ENCODE results near the gene IGFBP2. TPM values are rescaled to one million over a fixed set of nuclear protein-coding genes. Genes with fewer than 3 reads are reported as not detected.

Gene IGFBP2
- total RNA-seq, 1 donor from 2014 or later = 10.1 TPM

DNA sequence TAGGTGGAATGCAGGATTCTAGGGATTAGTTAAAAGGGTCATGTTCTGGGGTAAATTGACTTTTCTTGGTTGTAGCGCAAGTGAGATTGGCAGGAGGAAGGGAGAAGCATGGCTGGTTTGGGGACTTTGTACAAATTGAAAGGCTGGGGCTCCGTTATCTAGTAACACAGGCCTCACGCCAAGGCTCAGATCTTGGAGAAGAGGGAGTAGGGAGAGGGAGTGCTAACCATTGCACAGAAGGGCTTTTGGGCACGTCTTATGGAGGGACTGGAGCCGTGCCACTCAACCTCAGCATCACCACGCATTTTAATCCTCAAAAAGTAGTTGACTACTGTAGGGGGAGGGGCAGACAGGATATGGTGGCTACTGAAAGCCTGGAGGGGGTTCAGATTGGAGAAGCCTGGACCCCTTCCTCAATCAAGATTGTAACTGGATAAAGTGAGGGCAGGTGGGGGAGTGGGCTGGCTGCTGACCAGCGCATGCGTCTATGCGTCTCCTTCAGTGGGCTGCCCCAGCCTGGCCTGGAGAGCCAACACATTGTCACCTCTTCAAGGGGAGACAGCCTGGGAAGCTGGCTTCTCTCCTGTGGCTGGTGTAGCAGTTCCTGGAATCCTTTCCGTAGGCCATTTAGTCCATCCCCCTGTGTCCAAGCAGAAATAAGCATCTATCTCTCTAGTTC, 47.9 kb downstream of the IGFBP2 start:
- intact Hi-C loops (cut with micrococcal nuclease) = loop anchor here (5.0 to 10.0 kb wide), 2 partner anchors 461 to 1314 kb away; no protein-coding TSS in a partner anchor

GRCh38 chr2:216681683-216682082, 48.5 kb downstream of the IGFBP2 start:
- intact Hi-C loops (cut with micrococcal nuclease) = loop anchor here (1.0 to 10.0 kb wide), 9 partner anchors 17 to 1313 kb away; no protein-coding TSS in a partner anchor

DNA sequence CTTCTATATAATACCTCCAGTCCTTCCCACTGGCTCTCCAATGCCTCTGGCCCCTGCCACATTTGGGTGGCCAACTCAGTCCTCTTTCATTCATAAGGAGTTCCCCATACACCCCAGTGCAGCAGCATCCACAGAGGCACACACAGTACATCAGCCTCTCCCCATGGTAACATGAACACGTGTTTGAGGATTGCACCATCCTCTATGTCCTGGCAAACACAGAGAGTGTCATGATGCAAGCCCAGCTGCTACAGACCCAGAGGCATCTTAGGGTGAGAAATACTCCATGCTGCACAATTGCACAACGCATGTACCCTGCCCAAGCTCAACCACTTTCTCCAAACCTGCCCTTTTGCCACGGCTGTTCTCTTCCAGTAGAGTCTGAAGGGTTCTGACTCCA, 50.6 kb downstream of the IGFBP2 start:
- intact Hi-C loops (cut with micrococcal nuclease) = loop anchor here (2.0 to 10.0 kb wide), 3 partner anchors 15 to 1311 kb away; no protein-coding TSS in a partner anchor

- intact Hi-C loops (cut with micrococcal nuclease) = loop anchor here (10.0 kb wide), 1 partner anchor 1309 kb away; no protein-coding TSS in a partner anchor
These were observed 52.2 kb downstream of the IGFBP2 start for GRCh38 chr2:216685327-216685875.

GRCh38 chr2:216687111-216687510, 53.9 kb downstream of the IGFBP2 start:
- intact Hi-C loops (cut with micrococcal nuclease) = loop anchor here (10.0 kb wide), 1 partner anchor 1308 kb away; no protein-coding TSS in a partner anchor

DNA sequence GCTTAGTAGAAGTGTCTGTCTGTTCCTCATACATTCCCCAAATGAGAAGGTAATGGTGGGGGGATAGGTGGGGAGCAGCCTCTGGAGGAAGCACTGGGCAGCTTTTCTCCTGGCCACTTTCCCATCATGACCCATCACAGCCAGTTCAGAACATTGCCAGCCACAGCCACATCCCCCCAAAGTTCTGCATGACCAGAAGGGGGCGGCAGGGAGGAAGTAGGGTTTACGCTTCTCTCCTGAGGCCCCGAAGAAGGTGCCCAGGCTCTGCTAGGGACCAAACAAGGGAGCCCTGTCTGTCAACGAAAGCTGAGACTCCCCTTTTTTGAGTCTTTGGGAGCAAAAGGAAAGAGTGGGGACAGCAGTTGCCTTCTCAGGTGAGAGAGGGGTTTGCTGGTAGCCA, 54.4 kb downstream of the IGFBP2 start:
- intact Hi-C loops (cut with micrococcal nuclease) = loop anchor here (10.0 kb wide), 1 partner anchor 1307 kb away; no protein-coding TSS in a partner anchor

GRCh38 chr2:216688731-216689340, 55.6 kb downstream of the IGFBP2 start:
- intact Hi-C loops (cut with micrococcal nuclease) = loop anchor here (10.0 kb wide), 1 partner anchor 1306 kb away; no protein-coding TSS in a partner anchor

GRCh38 chr2:216689397-216689796, 56.2 kb downstream of the IGFBP2 start:
- intact Hi-C loops (cut with micrococcal nuclease) = loop anchor here (10.0 kb wide), 1 partner anchor 1305 kb away; no protein-coding TSS in a partner anchor

DNA sequence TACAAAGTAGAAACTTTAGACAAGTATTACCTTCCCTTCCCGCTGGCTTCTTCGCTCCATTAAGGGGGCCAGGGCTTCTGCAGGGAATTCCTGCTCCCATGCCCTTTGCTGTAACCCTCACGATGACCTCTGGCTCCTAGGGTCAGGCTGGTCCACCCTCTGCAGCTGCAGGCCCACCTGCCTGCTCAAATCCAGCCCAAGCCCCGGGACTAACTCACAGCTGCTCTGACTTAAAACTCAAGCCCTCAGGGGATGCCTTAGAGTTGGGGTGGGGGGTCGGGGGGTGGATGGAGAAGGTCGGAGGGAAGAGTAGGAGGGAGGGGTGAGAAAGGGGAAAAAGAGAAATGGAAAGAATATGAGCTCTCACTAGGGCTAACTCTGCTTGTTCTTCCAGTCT, 57.2 kb downstream of the IGFBP2 start:
- intact Hi-C loops (cut with micrococcal nuclease) = loop anchor here (5.0 to 10.0 kb wide), 3 partner anchors 194 to 624 kb away; no protein-coding TSS in a partner anchor

DNA sequence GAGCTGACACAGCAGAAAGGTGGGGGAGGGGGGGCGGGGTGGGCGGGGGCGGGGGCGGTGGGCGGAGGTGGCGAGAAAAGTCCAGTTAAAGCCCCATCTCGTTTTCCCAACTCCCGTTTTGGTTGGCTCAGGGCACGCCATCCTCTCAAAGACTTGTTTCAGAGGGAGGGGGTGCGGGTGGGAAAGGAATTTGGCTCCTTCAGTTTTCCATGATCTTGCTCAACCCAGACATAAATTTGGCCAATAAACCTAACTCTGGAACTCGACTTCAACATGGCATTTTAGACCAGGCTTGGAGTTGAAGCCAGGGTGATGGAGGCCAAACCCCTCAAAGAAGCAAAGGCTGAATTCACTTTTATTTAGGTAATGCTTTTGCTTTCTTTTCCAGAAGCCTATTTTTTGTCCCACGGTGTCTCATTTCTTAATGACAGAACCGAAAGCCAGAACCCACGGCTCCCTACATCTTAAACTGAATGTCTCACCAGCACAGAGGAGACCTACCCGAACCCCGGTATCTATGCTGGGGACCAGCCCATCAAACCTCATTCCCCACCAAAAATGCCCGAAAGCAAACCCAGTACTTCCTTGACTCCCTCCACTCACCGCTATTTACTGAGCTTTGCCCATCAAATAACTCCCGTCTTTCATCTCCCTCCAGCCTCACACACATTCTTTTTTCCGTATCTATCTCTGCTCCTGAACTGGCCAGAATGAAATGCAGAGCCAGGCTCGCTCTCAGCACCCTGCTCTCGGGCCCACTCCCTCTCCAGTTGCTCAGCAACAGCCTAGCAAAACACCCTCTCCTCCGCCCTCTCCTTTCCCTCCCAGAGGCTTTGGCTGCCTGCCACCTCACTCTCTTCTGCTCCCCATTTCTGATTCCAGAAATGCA, 57.9 kb downstream of the IGFBP2 start:
- intact Hi-C loops (cut with micrococcal nuclease) = loop anchor here (5.0 to 10.0 kb wide), 3 partner anchors 194 to 624 kb away; no protein-coding TSS in a partner anchor

DNA sequence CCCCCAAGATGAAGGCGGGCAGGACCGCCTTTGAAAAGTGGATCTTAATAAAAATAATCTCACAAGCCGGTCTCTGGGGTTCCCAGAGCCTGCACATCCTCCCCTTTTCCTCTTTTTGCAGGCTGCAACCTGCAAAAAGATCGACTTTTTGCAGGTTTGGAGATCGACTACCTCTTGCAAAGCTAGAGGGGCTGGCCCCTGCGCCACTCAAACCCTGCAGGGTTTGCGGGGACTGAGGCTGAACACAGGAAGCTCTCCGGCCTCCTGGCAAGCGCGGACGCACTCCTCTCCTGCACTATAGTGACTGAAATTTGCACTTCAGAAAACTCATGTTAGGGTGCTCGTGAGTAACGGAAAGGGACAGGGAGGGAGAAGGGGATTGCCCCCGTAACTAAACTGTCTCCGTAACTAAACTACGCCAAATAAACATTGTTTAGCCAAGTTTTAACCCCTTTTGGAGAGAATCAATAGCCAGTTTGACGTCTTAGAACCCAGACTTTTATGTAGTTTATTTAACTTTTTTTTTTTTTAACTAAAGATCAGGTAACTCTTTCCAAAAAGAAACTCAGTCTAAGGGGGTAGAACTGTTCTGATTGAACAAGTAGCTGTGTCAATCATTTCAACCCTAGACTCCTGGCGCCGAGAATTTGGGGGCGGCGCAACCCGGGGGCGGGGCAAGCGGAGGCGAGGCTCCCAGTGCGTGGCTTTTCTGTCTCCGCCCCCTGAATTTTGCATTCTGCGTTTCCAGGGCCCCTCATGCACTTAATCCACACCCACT, 59.6 kb downstream of the IGFBP2 start:
- intact Hi-C loops (cut with micrococcal nuclease) = loop anchor here (2.0 to 10.0 kb wide), 6 partner anchors 164 to 1704 kb away; no protein-coding TSS in a partner anchor

DNA sequence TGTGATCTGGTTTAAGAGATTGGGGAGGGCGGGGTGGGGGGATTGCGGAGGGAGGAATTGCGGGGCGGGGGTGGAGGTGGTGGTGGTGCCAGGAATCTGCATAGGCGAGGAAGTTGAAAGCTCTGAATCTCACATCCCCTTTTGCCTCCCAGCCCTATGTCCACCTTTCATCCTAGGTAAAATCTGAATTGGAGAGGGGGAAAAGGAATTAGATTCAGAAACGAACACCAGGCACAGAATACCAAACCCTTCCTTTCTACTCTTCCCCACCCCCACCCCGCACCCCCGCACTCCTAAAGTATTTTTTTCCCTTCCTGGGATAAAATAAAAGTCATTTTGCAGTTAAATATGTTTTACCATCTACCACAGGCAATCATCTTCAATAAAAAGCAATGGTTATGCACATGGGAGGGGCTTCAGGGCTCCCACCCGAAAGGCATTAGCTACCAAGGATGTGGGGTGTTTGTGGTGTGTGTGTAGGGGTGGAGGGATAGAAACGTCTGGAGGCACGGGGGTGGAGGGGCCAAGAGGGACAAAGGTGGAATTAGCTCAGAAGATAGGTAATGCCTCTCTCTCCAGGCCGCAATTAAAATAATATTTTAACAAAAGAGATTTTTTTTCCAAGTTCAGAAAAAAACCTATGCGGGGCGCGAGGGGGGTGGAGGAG, 60.3 kb downstream of the IGFBP2 start:
- intact Hi-C loops (cut with micrococcal nuclease) = loop anchor here (2.0 to 10.0 kb wide), 6 partner anchors 163 to 1703 kb away; no protein-coding TSS in a partner anchor

DNA sequence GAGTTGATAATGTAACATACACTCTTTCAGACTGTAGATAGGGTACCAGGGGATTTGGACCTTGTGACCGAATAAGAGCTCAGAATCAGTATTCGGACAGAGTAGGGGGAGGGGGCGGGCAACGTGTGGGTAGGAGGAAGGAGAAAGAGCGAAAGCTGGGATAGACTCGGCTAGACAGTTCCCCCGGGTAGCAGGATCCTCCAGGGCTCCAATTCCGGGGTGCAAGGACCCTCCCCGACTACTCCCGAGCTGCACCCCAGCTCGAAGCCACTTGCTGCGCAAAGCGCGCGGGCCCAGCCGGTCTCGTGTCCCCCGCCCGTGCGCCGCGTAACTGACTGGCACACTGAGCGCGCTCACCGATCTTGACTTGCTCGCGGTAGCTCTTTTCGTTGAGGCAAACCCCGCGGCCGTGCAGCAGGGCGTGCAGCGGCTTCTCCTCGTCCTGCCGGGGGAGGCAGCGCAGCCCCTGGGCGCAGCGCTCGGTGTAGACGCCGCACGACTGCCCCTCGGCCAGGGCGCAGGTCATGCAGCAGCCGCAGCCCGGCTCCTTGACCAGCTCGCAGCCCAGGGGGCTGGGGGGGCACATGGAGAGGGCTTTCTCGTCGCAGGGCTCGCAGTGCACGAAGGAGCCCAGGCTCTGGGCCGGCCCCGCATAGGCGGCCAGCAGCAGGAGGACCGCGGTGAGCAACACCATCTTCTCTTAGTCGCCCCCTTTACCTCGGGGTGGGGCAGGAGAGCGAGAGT, 61.0 kb downstream of the IGFBP2 start:
- intact Hi-C loops (cut with micrococcal nuclease) = loop anchor here (5.0 to 10.0 kb wide), 3 partner anchors 191 to 621 kb away; no protein-coding TSS in a partner anchor

- intact Hi-C loops (cut with micrococcal nuclease) = loop anchor here (5.0 to 10.0 kb wide), 3 partner anchors 190 to 620 kb away; no protein-coding TSS in a partner anchor
These were observed 61.6 kb downstream of the IGFBP2 start for GRCh38 chr2:216694826-216695217.

- intact Hi-C loops (cut with micrococcal nuclease) = loop anchor here (10.0 kb wide), 2 partner anchors 189 to 619 kb away; no protein-coding TSS in a partner anchor
These were observed 62.2 kb downstream of the IGFBP2 start, which contains the start of gene IGFBP5 for GRCh38 chr2:216695401-216695821. TSS of gene IGFBP5 (minus strand) at chr2:216695549. CDS start at chr2:216694775, 774 bp downstream.

DNA sequence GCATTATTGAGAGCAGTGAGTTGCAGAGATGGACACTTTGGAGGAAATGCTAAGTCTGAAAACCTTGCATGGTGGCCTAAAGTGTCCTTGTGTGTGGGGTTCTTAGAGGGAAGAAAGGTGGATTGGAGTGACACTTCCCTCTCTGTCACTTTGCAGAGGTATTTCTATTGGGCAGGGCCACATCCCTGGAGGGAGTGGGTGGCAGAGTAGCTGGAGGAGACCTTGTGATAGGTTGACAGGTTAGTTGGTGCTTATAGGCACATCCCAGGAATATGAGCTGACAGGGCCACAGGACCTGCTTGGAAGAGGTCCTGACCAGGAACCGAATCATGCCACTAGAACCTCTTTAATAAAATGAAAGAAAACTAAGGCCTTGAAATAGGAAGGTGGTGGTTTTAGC, 63.1 kb downstream of the IGFBP2 start:
- intact Hi-C loops (cut with micrococcal nuclease) = loop anchor here (10.0 kb wide), 2 partner anchors 188 to 618 kb away; no protein-coding TSS in a partner anchor

GRCh38 chr2:216696751-216697560, 63.7 kb downstream of the IGFBP2 start:
- intact Hi-C loops (cut with micrococcal nuclease) = loop anchor here (10.0 kb wide), 2 partner anchors 188 to 618 kb away; no protein-coding TSS in a partner anchor
